ENCODE data around the gene CDYL. TPM values are rescaled to one million over a fixed set of nuclear protein-coding genes. Genes with fewer than 3 reads are reported as not detected.
"Not testable (repeated sequence)": the region's sequence is repeated elsewhere in the genome, so short reads cannot be mapped to it uniquely, and the experiment has no call there.

CDYL gene
- polyA plus RNA-seq, 1 of the 3 experiments (the other 2 are of a cell fraction), result 13.3 TPM

DNA sequence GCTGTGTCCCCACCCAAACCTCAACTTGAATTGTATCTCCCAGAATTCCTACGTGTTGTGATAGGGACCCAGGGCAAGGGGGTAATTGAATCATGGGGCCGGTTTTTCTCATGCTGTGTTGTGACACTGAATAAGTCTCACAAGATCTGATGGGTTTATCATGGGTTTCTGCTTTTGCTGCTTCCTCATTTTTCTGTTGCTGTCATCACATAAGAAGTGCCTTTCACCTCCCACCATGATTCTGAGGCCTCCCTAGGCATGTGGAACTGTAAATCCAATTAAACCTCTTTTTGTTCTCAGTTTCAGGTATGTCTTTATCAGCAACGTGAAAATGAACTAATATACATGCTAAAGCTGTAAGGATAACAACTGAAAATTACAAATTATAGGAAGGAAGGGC, 88.3 kb downstream of the CDYL start:
- no peak for DNase-seq
- Histone ChIP-seq H3K4me2 (no peak overlapping the region), H3K27ac (ENCODE audit: low read depth in 2 of 2, low read length in 1 of 2) (no peak overlapping the region), H3K9me3 (peaks cover 13% of the 10 kb centered on the region), H3K79me2 (ENCODE audit: insufficient read depth) (peaks cover 38% of the 10 kb centered on the region), H2AFZ (ENCODE audit: low read depth) (no peak overlapping the region), H4K20me1 (ENCODE audit: insufficient read depth) (peaks cover 1% of the 10 kb centered on the region; the same call in 1 of the 2 replicates), H3K9ac (no peak overlapping the region), H3F3A (replicated peaks; ENCODE audit: insufficient read depth) (peaks cover 8% of the 10 kb centered on the region), H3K27me3 (ENCODE audit: insufficient read depth) (no peaks in the 10 kb centered on the region), H3K4me3 (ENCODE audit: low read depth in 2 of 2, low read length in 1 of 2) (no peak overlapping the region), H3K4me1 (ENCODE audit: control insufficient read depth in 1 of 2, insufficient read depth in 2 of 2, low read depth in 1 of 2, low read length in 1 of 2) (no peaks in the 10 kb centered on the region), H3K9me2 (no peaks in the 10 kb centered on the region), H3K36me3 (replicated peaks in 1 of 2; ENCODE audit: control insufficient read depth in 1 of 2, insufficient read depth in 2 of 2, low read length in 1 of 2) (peaks cover 2 to 15% of the 10 kb centered on the region in 2 experiments)
- POLR2A ChIA-PET, result no interaction called here
- WGBS (ENCODE audit: low lambda C conversion rate), result 73% methylated on average over 3 of the region's 3 CpGs
- TF ChIP-seq SIN3A (IDR thresholded peaks at IDR 0.05; ENCODE audit: borderline replicate concordance, low read depth, low read length) (no peak), NRF1 (IDR thresholded peaks at IDR 0.05; ENCODE audit: low read depth, low read length) (no peak), FOXJ3 (CRISPR knock-in tag; IDR thresholded peaks at IDR 0.05) (no peak), JUND (IDR thresholded peaks at IDR 0.05) (no peak), RXRA (IDR thresholded peaks at IDR 0.05; ENCODE audit: borderline replicate concordance, low read depth) (no peak)
- TF ChIP-seq, protein P1, sequence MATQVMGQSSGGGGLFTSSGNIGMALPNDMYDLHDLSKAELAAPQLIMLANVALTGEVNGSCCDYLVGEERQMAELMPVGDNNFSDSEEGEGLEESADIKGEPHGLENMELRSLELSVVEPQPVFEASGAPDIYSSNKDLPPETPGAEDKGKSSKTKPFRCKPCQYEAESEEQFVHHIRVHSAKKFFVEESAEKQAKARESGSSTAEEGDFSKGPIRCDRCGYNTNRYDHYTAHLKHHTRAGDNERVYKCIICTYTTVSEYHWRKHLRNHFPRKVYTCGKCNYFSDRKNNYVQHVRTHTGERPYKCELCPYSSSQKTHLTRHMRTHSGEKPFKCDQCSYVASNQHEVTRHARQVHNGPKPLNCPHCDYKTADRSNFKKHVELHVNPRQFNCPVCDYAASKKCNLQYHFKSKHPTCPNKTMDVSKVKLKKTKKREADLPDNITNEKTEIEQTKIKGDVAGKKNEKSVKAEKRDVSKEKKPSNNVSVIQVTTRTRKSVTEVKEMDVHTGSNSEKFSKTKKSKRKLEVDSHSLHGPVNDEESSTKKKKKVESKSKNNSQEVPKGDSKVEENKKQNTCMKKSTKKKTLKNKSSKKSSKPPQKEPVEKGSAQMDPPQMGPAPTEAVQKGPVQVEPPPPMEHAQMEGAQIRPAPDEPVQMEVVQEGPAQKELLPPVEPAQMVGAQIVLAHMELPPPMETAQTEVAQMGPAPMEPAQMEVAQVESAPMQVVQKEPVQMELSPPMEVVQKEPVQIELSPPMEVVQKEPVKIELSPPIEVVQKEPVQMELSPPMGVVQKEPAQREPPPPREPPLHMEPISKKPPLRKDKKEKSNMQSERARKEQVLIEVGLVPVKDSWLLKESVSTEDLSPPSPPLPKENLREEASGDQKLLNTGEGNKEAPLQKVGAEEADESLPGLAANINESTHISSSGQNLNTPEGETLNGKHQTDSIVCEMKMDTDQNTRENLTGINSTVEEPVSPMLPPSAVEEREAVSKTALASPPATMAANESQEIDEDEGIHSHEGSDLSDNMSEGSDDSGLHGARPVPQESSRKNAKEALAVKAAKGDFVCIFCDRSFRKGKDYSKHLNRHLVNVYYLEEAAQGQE (IDR thresholded peaks at IDR 0.05; ENCODE audit: low read depth, low read length), result no peak
- CTCF ChIA-PET, result no interaction called here

GRCh38 chr6:4865006-4865405, 88.8 kb downstream of the CDYL start:
- H3K27me3 ChIP-seq (ENCODE audit: insufficient read depth); H2AFZ ChIP-seq (ENCODE audit: low read depth); H3K4me2 ChIP-seq; H3K4me1 ChIP-seq (ENCODE audit: control insufficient read depth in 1 of 2, insufficient read depth in 2 of 2, low read depth in 1 of 2, low read length in 1 of 2); H3K27ac ChIP-seq (ENCODE audit: low read depth in 2 of 2, low read length in 1 of 2); H3K9me2 ChIP-seq; POLR2A ChIA-PET; H3F3A ChIP-seq (replicated peaks; ENCODE audit: insufficient read depth); CTCF ChIA-PET; H3K9ac ChIP-seq; DNase-seq; H3K4me3 ChIP-seq (ENCODE audit: low read depth in 2 of 2, low read length in 1 of 2); H4K20me1 ChIP-seq (ENCODE audit: insufficient read depth): not testable (repeated sequence)
- Histone ChIP-seq H3K79me2 (ENCODE audit: insufficient read depth) (peaks cover 42% of the 10 kb centered on the region), H3K9me3 (peaks cover 13% of the 10 kb centered on the region), H3K36me3 (replicated peaks in 1 of 2; ENCODE audit: control insufficient read depth in 1 of 2, insufficient read depth in 2 of 2, low read length in 1 of 2) (peaks cover 2 to 15% of the 10 kb centered on the region in 2 experiments)
- 96% methylated on average over 4 of the region's 4 CpGs for WGBS (ENCODE audit: low lambda C conversion rate)

- Histone ChIP-seq H3K79me2 (ENCODE audit: insufficient read depth) (peaks cover 81% of the 10 kb centered on the region), H3K4me3 (ENCODE audit: low read depth in 2 of 2, low read length in 1 of 2) (no peak overlapping the region), H3F3A (replicated peaks; ENCODE audit: insufficient read depth) (peaks cover 11% of the 10 kb centered on the region), H3K4me2 (no peak overlapping the region), H4K20me1 (ENCODE audit: insufficient read depth) (peaks cover 54% of the 10 kb centered on the region), H3K9me2 (no peaks in the 10 kb centered on the region), H3K27me3 (ENCODE audit: insufficient read depth) (no peaks in the 10 kb centered on the region), H3K9me3 (peaks cover 12% of the 10 kb centered on the region), H3K36me3 (replicated peaks in 1 of 2; ENCODE audit: control insufficient read depth in 1 of 2, insufficient read depth in 2 of 2, low read length in 1 of 2) (peaks cover 2 to 15% of the 10 kb centered on the region in 2 experiments), H3K27ac (ENCODE audit: low read depth in 2 of 2, low read length in 1 of 2) (no peak overlapping the region), H3K4me1 (ENCODE audit: control insufficient read depth in 1 of 2, insufficient read depth in 2 of 2, low read depth in 1 of 2, low read length in 1 of 2) (no peaks in the 10 kb centered on the region; a peak in 1 of 4 replicates), H2AFZ (ENCODE audit: low read depth) (no peak overlapping the region), H3K9ac (no peak overlapping the region)
- CTCF ChIA-PET, result no interaction called here
- POLR2A ChIA-PET, result no interaction called here
- WGBS (ENCODE audit: low lambda C conversion rate), result 97% methylated on average over 3 of the region's 3 CpGs
- no peak for DNase-seq
- no peak for TF ChIP-seq FOSL2 (IDR thresholded peaks at IDR 0.05; ENCODE audit: borderline replicate concordance, low read depth)
- TF ChIP-seq, protein P2, sequence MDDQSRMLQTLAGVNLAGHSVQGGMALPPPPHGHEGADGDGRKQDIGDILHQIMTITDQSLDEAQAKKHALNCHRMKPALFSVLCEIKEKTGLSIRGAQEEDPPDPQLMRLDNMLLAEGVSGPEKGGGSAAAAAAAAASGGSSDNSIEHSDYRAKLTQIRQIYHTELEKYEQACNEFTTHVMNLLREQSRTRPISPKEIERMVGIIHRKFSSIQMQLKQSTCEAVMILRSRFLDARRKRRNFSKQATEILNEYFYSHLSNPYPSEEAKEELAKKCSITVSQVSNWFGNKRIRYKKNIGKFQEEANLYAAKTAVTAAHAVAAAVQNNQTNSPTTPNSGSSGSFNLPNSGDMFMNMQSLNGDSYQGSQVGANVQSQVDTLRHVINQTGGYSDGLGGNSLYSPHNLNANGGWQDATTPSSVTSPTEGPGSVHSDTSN (IDR thresholded peaks at IDR 0.05), result no peak
- no peak for TF ChIP-seq MXI1 (IDR thresholded peaks at IDR 0.05; ENCODE audit: low read depth, low read length)
- TF ChIP-seq ELF1 (IDR thresholded peaks at IDR 0.05), result no peak
- TF ChIP-seq, protein P3, sequence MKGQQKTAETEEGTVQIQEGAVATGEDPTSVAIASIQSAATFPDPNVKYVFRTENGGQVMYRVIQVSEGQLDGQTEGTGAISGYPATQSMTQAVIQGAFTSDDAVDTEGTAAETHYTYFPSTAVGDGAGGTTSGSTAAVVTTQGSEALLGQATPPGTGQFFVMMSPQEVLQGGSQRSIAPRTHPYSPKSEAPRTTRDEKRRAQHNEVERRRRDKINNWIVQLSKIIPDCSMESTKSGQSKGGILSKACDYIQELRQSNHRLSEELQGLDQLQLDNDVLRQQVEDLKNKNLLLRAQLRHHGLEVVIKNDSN (IDR thresholded peaks at IDR 0.05; ENCODE audit: borderline replicate concordance, low read depth), result no peak
- TF ChIP-seq, protein P1 (IDR thresholded peaks at IDR 0.05; ENCODE audit: low read depth, low read length), result no peak
- no peak for TF ChIP-seq MEF2A (IDR thresholded peaks at IDR 0.05; ENCODE audit: borderline replicate concordance, low read depth)
Observed at GRCh38 chr6:4870821-4871494, 94.8 kb downstream of the CDYL start.
